ENCODE measurements around the gene ST6GALNAC4. TPM values are rescaled to one million over a fixed set of nuclear protein-coding genes. Genes with fewer than 3 reads are reported as not detected.
A peak's percentile ranks its signal among the peaks of the same experiment; 100 is the strongest.
"Not testable (repeated sequence)": the region's sequence is repeated elsewhere in the genome, so short reads cannot be mapped to it uniquely, and the experiment has no call there.

Gene ST6GALNAC4
- total RNA-seq, 2 donors from 2014 or later, result 27.7 to 32.7 TPM

DNA sequence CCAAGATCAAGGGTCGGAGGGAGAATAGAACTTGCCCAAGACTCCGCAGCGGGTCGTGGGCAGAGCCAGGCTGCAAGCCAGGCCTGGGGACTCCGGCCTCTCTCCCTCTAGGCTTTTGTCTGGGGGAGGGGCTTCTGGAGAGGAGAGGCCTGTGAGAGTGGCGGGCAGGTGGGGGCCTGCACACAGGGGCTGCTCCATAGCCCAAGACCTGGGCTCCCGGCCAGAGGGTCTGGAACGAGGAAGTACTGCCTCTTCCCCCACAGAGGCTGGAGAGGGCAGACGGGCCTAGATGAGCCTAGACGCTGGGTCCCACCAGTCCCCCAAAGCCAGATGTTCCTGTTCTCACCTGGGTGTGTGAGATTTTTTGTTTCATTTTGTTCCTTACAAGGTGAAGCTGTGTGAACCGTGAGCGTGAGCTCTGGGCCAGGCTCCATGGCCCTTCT is 12.3 kb downstream of the ST6GALNAC4 start:
- intact Hi-C loops (cut with DNase I), result no loop called here
- no peak for DNase-seq (ENCODE audit: low spot score)

- intact Hi-C loops (cut with DNase I), result no loop called here
These were observed 13.0 kb downstream of the ST6GALNAC4 start for GRCh38 chr9:127903557-127904475.

GRCh38 chr9:127899128-127899943 is 17.5 kb downstream of the ST6GALNAC4 start, which contains the start of gene ST6GALNAC6:
Gene ST6GALNAC6 (minus strand): TSS chr9:127899603. CDS start chr9:127897981, 1,622 bp downstream.
- peak; percentile 92 for DNase-seq (ENCODE audit: low spot score)
- intact Hi-C loops (cut with DNase I), result no loop called here

More at GRCh38 chr9:127903557-127904475, 13.0 kb downstream of the ST6GALNAC4 start:
- peak; percentile 90 for DNase-seq (ENCODE audit: low spot score)

DNA sequence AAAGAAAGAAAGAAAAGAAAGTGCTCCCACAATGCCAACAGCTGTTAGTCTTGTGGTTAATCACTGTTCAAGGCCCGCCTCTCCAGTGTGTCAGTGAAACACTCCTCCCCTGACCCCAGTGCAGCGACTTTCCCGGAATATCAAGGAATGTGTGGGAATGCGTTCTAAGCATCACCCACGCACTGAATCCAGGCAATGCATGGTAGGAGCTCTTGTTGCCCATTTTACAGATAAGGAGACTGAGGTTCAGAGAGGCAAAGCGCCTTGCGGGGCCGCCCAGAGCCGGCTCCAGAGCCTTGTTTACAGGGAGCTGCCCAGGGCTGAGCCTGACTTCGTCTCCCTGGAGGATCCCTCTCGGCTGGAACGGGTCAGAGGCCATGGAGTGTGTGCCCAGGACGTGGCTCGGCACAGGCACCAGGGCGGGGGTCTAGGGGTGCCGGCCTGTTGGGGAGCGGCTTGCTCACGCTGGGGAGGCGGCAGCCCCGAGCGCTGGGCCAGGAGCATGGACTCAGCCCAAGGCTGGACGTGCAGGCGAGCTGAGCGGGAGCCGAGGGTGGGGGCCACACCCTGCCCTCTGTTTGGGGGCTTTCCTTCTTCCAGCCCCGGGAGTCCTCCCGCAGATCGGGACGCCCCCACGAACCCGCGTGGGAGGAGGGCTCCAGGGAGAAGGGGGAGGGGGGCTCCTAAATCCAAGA is 18.3 kb downstream of the ST6GALNAC4 start:
- DNase-seq (ENCODE audit: low spot score), result no peak

GRCh38 chr9:127897193-127897692 is 19.6 kb downstream of the ST6GALNAC4 start:
- DNase-seq (ENCODE audit: low spot score), result peak; percentile 91
- intact Hi-C loops (cut with DNase I), result no loop called here

More for the DNA sequence above, 18.3 kb downstream of the ST6GALNAC4 start:
- intact Hi-C loops (cut with DNase I), result no loop called here

GRCh38 chr9:127896395-127897192 is 20.2 kb downstream of the ST6GALNAC4 start:
- no peak for DNase-seq (ENCODE audit: low spot score)

DNA sequence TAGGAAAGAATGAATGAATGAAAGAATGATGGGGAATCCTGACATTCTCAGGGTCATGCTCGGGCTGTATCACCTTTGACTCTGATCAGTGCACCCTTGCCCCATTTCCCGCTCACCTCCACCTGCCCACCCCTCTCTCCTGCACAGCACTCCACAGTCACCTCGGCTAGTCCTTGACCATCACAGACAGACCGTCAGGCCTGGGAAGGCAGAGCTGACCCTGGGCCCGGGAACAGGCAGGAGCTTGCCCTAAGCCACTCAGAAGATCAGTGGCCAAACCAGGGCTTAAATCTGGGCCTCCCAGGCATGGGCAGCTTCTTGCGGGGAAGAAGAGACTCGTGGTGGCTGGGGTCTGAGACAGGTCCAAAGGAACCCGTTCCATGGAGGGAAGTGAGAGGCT is 21.0 kb downstream of the ST6GALNAC4 start:
- intact Hi-C loops (cut with DNase I), result no loop called here
- no peak for DNase-seq (ENCODE audit: low spot score)

More at GRCh38 chr9:127896395-127897192, 20.2 kb downstream of the ST6GALNAC4 start:
- intact Hi-C loops (cut with DNase I), result no loop called here

- DNase-seq (ENCODE audit: low spot score), result no peak
- intact Hi-C loops (cut with DNase I), result no loop called here
These were observed 23.4 kb downstream of the ST6GALNAC4 start for GRCh38 chr9:127893392-127893791.

DNA sequence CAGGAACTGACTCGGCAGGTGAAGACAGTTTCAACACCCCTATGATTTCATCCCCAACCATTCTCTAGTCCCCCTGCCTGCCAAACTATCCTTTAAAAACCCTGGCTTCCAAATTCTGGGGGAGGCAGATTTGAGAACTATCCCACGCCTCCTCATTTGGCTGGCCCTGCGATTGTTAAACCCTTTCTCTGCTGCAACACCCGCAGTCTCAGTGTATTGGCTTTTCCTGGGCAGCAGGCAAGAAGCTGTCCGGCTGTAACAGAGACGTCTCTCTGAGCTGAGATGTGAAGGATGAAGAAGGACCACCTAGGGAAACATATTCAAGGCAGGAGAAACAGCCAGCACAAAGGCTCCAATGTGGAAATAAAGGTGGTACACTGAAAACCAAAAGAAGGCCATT is 24.0 kb downstream of the ST6GALNAC4 start:
- DNase-seq (ENCODE audit: low spot score), result no peak
- intact Hi-C loops (cut with DNase I), result no loop called here

DNA sequence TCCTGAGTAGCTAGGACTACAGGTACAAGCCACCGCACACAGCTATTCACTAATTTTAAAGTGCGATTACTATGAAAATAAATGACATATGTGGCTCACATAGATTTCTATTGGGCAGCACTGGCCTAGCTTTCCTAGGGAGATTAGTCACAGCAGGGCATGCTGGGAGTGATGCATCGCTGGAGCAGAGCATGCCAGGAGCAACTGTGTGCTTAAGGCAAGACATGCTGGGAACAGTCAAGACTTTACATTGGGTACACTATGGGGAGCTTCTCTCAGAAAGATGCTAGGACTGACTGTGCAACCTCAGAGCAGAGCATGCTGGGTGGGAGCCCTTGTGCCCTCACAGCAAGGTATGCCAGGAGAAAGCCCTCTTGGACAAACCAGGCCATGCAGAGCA is 26.8 kb downstream of the ST6GALNAC4 start:
- DNase-seq (ENCODE audit: low spot score), result no peak
- intact Hi-C loops (cut with DNase I), result no loop called here

- intact Hi-C loops (cut with DNase I), result no loop called here
- no peak for DNase-seq (ENCODE audit: low spot score)
These were observed 29.0 kb downstream of the ST6GALNAC4 start for GRCh38 chr9:127887792-127888191.

GRCh38 chr9:127886401-127886972 is 30.4 kb downstream of the ST6GALNAC4 start:
- intact Hi-C loops (cut with DNase I), result no loop called here
- DNase-seq (ENCODE audit: low spot score), result no peak

- intact Hi-C loops (cut with DNase I), result no loop called here
- no peak for DNase-seq (ENCODE audit: low spot score)
These were observed 31.1 kb downstream of the ST6GALNAC4 start for GRCh38 chr9:127885508-127886281.

DNA sequence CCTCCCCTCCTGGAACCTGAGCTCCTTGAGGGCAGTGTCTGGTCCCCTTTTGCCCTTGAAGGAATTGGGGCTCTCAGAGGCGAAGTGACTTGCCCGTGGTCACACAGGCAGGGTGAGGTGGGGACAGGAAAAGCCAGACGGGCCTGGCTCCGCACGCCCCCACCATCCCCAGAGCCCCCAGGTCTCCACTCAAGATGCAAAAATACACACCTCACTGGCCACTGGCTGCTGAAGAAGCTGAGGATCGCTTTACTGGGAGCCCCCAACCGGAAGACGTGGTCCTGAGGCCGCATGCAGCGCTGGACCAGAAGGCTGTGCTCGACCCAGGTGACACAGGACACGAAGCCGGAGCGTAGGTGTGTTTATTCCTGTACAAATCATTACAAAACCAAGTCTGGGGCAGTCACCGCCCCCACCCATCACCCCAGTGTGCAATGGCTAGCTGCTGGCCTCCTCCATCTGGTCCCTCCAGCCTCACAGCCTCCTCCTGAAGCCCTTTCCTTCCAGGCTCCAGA is 31.8 kb downstream of the ST6GALNAC4 start:
- intact Hi-C loops (cut with DNase I), result no loop called here
- DNase-seq (ENCODE audit: low spot score), result no peak

DNA sequence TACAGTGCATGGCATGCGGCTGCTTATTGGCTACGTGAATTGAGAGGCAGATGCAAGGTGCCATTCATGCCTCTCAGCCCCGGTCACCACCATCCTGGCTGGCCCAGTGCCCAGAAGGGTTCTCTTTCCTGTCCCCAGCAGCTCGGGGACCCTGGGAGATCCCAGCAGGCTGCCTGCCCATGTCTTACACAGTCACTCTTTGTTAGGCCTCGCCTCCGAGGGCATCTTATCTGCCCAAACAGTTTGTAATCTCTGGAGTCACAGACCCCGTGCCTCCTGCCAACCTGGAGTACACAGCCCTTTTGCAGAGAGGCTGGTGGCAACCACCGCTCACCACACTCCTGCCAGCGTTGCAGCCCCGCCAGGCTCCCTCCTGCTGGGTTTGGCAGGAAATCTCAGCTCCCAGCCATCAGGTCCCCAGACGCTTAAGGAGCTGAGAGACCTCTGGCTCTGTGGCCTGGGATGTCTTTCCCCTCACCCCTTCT is 32.4 kb downstream of the ST6GALNAC4 start:
- intact Hi-C loops (cut with DNase I), result no loop called here
- no peak for DNase-seq (ENCODE audit: low spot score)

DNA sequence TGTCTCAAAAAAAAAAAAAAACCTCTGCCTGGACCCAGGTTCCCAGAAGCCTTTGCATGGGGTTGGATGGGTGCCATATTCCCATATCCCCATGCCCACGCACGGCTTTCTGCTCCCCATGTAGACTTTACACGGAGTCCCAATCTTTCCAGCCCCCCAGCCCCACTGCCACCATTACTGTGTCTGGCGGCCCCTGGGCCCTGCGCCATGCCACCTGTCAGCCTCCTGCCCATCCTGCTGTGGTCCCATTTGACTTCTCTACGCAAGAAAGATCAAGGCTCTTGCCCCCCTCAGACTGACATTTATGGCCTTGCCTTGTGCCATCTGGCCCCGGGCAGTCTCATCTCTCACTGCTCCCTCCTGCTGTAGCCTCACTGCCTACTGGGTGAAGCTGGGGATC is 32.9 kb downstream of the ST6GALNAC4 start:
- intact Hi-C loops (cut with DNase I), result no loop called here
- DNase-seq (ENCODE audit: low spot score), result no peak

DNA sequence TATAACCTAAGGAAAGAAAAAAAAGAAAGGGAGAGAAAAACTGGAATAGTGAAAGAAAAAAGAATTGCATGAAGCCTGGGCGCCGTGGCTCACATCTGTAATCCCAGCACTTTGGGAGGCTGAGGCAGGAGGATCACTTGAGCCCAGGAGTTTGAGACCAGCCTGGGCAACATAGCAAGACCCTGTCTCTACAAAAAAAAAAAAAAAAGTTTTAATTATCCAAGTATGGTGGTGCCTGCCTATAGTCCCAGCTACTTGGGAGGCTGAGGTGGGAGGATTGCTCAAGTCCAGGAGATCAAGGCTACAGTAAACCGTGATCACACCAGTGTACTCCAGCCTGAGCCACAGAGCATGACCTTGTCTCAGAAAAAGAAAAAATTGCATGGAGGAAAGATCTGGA is 35.1 kb downstream of the ST6GALNAC4 start:
- intact Hi-C loops (cut with DNase I); DNase-seq (ENCODE audit: low spot score): not testable (repeated sequence)
